ENCODE results near the gene EIF4E. TPM values are rescaled to one million over a fixed set of nuclear protein-coding genes. Genes with fewer than 3 reads are reported as not detected.
A peak's percentile ranks its signal among the peaks of the same experiment; 100 is the strongest.
"Not testable (repeated sequence)": the region's sequence is repeated elsewhere in the genome, so short reads cannot be mapped to it uniquely, and the experiment has no call there.

The EIF4E gene
- total RNA-seq, 2 experiments from 2014 or later: 118 to 121 TPM

DNA sequence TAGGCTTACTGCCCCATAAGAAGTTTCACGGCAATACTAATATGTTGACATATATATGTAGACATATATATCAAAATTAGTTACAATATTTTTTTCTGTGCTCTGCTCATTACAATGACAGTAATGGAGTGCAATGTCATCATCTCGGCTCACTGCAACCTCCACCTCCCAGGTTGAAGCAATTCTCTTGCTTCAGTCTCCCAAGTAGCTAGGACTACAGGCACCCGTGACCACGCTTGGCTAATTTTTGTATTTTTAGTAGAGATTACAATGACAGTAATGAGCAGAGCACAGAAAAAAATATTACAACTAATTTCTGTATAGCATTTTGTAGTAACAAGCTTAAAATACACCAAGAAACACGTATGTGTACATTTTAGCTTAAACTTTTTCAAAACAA, 7.6 kb downstream of the EIF4E start:
- H3K27ac Mint-ChIP-seq: no peak overlapping the region
- POLR2A ChIA-PET: interaction anchor here (0.6 to 1.4 kb wide), 3 partner anchors 20 to 57 kb away, joined by 3 to 6 read pairs (median 3); no protein-coding TSS in a partner anchor
- peaks cover 57% of the 10 kb centered on the region for H3K36me3 Mint-ChIP-seq (ENCODE audit: low read depth)
- CTCF ChIA-PET: interaction anchor here (1.1 to 1.2 kb wide), 2 partner anchors 74 to 135 kb away, joined by 3 read pairs; partner anchors contain the start of gene METAP1
- H3K4me1 Mint-ChIP-seq (ENCODE audit: low read depth): peaks cover 48% of the 10 kb centered on the region
- no peak for DNase-seq
- no peak for ATAC-seq
- no peaks in the 10 kb centered on the region for H3K27me3 Mint-ChIP-seq
- no peak overlapping the region for H3K4me3 Mint-ChIP-seq
- intact Hi-C loops (cut with micrococcal nuclease): loop anchor here (10.0 kb wide), 2 partner anchors 134 to 436 kb away; no protein-coding TSS in a partner anchor
- H3K9me3 Mint-ChIP-seq: no peaks in the 10 kb centered on the region
- TF ChIP-seq, protein P1, sequence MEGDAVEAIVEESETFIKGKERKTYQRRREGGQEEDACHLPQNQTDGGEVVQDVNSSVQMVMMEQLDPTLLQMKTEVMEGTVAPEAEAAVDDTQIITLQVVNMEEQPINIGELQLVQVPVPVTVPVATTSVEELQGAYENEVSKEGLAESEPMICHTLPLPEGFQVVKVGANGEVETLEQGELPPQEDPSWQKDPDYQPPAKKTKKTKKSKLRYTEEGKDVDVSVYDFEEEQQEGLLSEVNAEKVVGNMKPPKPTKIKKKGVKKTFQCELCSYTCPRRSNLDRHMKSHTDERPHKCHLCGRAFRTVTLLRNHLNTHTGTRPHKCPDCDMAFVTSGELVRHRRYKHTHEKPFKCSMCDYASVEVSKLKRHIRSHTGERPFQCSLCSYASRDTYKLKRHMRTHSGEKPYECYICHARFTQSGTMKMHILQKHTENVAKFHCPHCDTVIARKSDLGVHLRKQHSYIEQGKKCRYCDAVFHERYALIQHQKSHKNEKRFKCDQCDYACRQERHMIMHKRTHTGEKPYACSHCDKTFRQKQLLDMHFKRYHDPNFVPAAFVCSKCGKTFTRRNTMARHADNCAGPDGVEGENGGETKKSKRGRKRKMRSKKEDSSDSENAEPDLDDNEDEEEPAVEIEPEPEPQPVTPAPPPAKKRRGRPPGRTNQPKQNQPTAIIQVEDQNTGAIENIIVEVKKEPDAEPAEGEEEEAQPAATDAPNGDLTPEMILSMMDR (IDR thresholded peaks at IDR 0.05): no peak

DNA sequence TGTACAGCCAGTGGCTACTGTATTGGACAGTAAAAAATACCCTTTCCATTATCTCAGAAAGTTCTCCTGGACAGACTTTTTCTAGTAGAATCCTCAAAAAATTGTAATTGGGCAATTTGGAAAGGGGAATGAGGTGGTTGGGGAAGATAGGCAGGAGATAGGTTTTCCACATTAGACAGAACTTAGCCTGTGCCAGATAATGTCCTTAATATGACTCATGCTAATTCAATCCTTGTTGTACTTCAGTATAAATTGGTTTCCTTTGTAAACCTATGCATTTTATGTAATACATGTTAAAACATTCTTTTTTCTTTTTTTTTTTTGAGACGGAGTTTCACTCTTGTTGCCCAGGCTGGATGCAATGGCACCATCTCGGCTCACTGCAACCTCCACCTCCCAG, 8.9 kb downstream of the EIF4E start:
- ChIA-PET CTCF (interaction anchor here (1.4 kb wide), 1 partner anchor 452 kb away, joined by 3 read pairs; no protein-coding TSS in a partner anchor), POLR2A (interaction anchor here (4.9 kb wide), 1 partner anchor 8 kb away, joined by 35 read pairs; the partner anchor contains the start of gene EIF4E)
- Mint-ChIP-seq H3K4me1 (ENCODE audit: low read depth) (peaks cover 43% of the 10 kb centered on the region), H3K36me3 (ENCODE audit: low read depth) (peaks cover 51% of the 10 kb centered on the region), H3K27me3 (no peaks in the 10 kb centered on the region), H3K27ac (no peak overlapping the region), H3K9me3 (no peaks in the 10 kb centered on the region), H3K4me3 (no peak overlapping the region)
- intact Hi-C loops (cut with micrococcal nuclease): loop anchor here (10.0 kb wide), 2 partner anchors 135 to 435 kb away; no protein-coding TSS in a partner anchor
- ATAC-seq: no peak
- TF ChIP-seq, protein P1 (IDR thresholded peaks at IDR 0.05): no peak
- no peak for DNase-seq

DNA sequence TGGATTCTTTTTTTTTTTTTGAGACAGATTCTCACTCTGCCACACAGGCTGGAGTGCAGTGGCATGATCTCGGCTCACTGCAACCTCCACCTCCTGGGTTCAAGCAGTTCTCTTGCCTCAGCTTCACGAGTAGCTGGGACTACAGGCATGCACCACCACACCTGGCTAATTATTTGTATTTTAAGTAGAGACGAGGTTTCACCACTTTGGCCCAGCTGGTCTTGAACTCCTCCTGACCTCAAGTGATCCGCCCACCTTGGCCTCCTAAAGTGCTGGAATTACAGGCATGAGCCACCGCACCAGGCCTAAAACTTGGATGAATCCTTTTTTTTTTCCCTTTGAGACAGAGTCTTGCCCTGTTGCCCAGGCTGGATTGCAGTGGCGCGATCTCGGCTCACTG, 18.2 kb downstream of the EIF4E start:
- CTCF ChIA-PET: interaction anchor here (0.7 to 1.3 kb wide), 3 partner anchors 18 to 443 kb away, joined by 3 to 4 read pairs (median 3); partner anchors contain the start of gene EIF4E
- H3K9me3 Mint-ChIP-seq; DNase-seq; H3K27me3 Mint-ChIP-seq; intact Hi-C loops (cut with micrococcal nuclease); H3K4me3 Mint-ChIP-seq; ATAC-seq; H3K27ac Mint-ChIP-seq: not testable (repeated sequence)
- POLR2A ChIA-PET: interaction anchor here (0.6 to 1.3 kb wide), 2 partner anchors 17 to 641 kb away, joined by 4 read pairs; no protein-coding TSS in a partner anchor
- H3K4me1 Mint-ChIP-seq (ENCODE audit: low read depth): peaks cover 54% of the 10 kb centered on the region
- H3K36me3 Mint-ChIP-seq (ENCODE audit: low read depth): peaks cover 26% of the 10 kb centered on the region

DNA sequence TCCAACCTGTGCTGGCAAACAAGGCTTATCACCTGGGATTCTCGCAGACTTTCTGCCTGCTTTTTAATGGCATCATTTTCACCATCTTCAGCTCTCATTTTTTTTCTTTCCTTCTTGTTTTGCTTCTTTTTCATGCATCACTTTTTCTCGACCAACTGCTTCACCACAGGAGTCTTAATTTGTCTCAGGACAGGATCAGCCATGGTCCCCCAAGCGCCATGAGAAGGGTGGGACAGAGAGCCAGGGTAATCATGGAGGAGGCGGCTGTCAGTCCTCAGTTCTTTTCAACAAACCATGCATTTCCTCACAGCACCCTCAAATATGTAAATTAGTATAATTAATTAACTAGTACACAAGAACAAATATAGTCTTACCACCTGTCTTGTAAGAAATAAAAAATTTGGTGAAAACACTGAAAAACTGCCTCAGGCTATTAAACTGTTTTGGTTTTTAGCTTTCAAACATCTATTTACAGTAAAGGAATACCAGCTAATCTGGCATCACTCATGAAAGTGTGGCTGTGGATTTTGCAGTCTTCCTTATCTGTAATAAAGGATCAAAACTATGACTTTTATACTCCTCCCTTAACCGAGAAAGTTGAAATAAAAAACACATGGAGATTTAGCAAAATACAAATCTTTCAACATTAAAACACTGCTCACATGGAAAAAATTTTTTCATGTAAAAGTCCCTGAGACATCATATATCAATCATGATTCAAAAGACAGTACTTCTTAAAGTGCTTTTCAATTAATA, 19.1 kb downstream of the EIF4E start:
- no peak overlapping the region for H3K4me3 Mint-ChIP-seq
- POLR2A ChIA-PET: no interaction called here
- intact Hi-C loops (cut with micrococcal nuclease): no loop called here
- peaks cover 60% of the 10 kb centered on the region for H3K4me1 Mint-ChIP-seq (ENCODE audit: low read depth)
- no peaks in the 10 kb centered on the region for H3K9me3 Mint-ChIP-seq
- ATAC-seq (no peak), DNase-seq (no peak)
- no peaks in the 10 kb centered on the region for H3K27me3 Mint-ChIP-seq
- TF ChIP-seq, protein P1 (IDR thresholded peaks at IDR 0.05): no peak
- H3K27ac Mint-ChIP-seq: peak overlapping the region; percentile 31
- CTCF ChIA-PET: interaction anchor here (0.9 to 1.3 kb wide), 2 partner anchors 19 to 442 kb away, joined by 3 to 4 read pairs; partner anchors contain the start of gene EIF4E
- peaks cover 29% of the 10 kb centered on the region for H3K36me3 Mint-ChIP-seq (ENCODE audit: low read depth)

DNA sequence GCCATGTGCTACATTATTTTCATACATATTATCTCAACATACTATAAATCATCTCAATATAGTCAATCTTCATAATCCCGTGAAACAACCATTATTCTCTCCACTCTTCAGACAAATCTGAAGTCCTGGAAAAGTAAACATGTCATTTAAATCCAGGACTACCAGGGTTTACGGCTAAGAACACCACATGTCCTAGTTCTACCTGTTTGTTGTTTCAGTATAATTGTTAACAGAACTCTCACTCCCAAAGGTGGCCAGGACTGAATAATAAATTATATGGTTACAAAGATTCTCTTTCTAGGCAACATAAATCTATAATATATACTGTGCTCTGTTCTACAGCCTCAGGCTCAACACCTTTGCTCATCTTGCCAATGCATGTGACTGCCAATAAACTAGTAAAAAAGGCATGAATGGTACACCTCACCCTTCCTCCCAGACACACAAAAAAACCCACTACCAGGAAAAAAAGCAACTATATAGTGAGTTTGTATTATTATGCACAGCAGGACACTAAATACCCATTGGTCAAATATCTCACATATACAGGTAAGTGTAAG, 20.1 kb downstream of the EIF4E start:
- H3K27me3 Mint-ChIP-seq: no peaks in the 10 kb centered on the region
- CTCF ChIA-PET: interaction anchor here (1.1 kb wide), 1 partner anchor 148 kb away, joined by 3 read pairs; no protein-coding TSS in a partner anchor
- no peak overlapping the region for H3K27ac Mint-ChIP-seq
- H3K4me1 Mint-ChIP-seq (ENCODE audit: low read depth): peaks cover 62% of the 10 kb centered on the region
- TF ChIP-seq, protein P1 (IDR thresholded peaks at IDR 0.05): no peak
- intact Hi-C loops (cut with micrococcal nuclease): no loop called here
- no peak for DNase-seq
- POLR2A ChIA-PET: no interaction called here
- H3K36me3 Mint-ChIP-seq (ENCODE audit: low read depth): peaks cover 25% of the 10 kb centered on the region
- no peaks in the 10 kb centered on the region for H3K9me3 Mint-ChIP-seq
- H3K4me3 Mint-ChIP-seq: no peak overlapping the region
- no peak for ATAC-seq
